Calu3 (cell line): ENCODE results near the gene CENPW. TPM values are rescaled to one million over a fixed set of nuclear protein-coding genes. Genes with fewer than 3 reads are reported as not detected.

Experiments
- BruUV-seq: library from RNA; stranded (reverse); fragments of 400-500 nt; replicated peaks from 2 replicates; lab custom pipeline; 2021; lab: Mats Ljungman, UMichigan
- CTCF ChIA-PET: fragments of 300-600 bp; sonication (Branson Sonifier 250); formaldehyde crosslinking; loops from one replicate; lab custom pipeline; 2022; ENCODE audit warnings: antibody characterized with exemption; lab: Charles Lee
- DNase-seq: peaks from one replicate; pipeline ENCODE4 v3.0.0; 2022
- H3K27ac Mint-ChIP-seq: one replicate; pipeline ENCODE4 v1.8.0; 2022; ENCODE audit warnings: mixed read lengths; ENCODE audit not compliant: unreplicated experiment
- H3K27me3 Mint-ChIP-seq: one replicate; pipeline ENCODE4 v1.8.0; 2022; ENCODE audit warnings: mixed read lengths; ENCODE audit not compliant: unreplicated experiment
- H3K36me3 Mint-ChIP-seq: one replicate; pipeline ENCODE4 v1.8.0; 2022; ENCODE audit warnings: mild to moderate bottlenecking, moderate library complexity, mixed read lengths; ENCODE audit not compliant: insufficient read depth, unreplicated experiment
- H3K4me1 Mint-ChIP-seq: one replicate; pipeline ENCODE4 v1.8.0; 2022; ENCODE audit warnings: mild to moderate bottlenecking, low read depth, mixed read lengths; ENCODE audit not compliant: unreplicated experiment
- H3K4me3 Mint-ChIP-seq: one replicate; pipeline ENCODE4 v1.8.0; 2022; ENCODE audit warnings: mild to moderate bottlenecking, low read depth, moderate library complexity, mixed read lengths; ENCODE audit not compliant: unreplicated experiment
- H3K9me3 Mint-ChIP-seq: one replicate; pipeline ENCODE4 v1.8.0; 2022; ENCODE audit warnings: low read depth, mixed read lengths; ENCODE audit not compliant: unreplicated experiment
- intact Hi-C: fragments of 100-400 bp; cut with micrococcal nuclease; formaldehyde crosslinking; loops from one replicate; pipeline ENCODE4 v1.10.0; 2022; ENCODE audit not compliant: unreplicated experiment
- total RNA-seq: library from RNA; stranded (reverse); gene quantifications from 2 replicates; pipeline ENCODE4 v1.2.3, GENCODE V29; 2022
- TF ChIP-seq, protein P1 (sequence below): fragments of 200-600 bp; IDR thresholded peaks from one replicate; pipeline ENCODE4 v1.8.0; 2022; ENCODE audit warnings: antibody characterized with exemption; ENCODE audit not compliant: unreplicated experiment

CENPW gene
- total RNA-seq, 1 experiment from 2014 or later, result 73.4 TPM

DNA sequence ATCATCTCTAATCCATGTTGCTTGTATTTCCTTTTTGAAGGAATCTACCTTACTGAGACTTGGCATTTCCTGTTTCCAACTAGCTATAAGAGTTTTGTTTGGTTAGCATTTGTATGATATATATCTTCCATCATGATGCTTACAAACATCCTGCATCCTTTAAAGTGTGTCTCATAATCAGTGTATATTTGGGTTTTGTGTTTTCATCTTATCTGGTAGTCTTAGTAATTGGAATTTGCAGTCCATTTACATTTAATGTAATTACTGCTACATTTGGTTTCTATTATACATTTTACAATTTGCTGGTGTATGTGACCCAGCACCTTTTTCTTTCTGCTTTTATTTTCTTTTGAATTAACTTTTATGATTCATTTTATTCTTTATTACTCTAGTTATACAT, 12.6 kb downstream of the CENPW start:
- no TSS peak for BruUV-seq
- DNase-seq, result no peak
- Mint-ChIP-seq H3K9me3 (no peaks in the 10 kb centered on the region), H3K36me3 (no peaks in the 10 kb centered on the region), H3K4me1 (no peaks in the 10 kb centered on the region), H3K4me3 (no peak overlapping the region), H3K27ac (no peak overlapping the region), H3K27me3 (no peaks in the 10 kb centered on the region)
- CTCF ChIA-PET, result no interaction called here
- intact Hi-C loops, result no loop called here
- TF ChIP-seq, protein P1, sequence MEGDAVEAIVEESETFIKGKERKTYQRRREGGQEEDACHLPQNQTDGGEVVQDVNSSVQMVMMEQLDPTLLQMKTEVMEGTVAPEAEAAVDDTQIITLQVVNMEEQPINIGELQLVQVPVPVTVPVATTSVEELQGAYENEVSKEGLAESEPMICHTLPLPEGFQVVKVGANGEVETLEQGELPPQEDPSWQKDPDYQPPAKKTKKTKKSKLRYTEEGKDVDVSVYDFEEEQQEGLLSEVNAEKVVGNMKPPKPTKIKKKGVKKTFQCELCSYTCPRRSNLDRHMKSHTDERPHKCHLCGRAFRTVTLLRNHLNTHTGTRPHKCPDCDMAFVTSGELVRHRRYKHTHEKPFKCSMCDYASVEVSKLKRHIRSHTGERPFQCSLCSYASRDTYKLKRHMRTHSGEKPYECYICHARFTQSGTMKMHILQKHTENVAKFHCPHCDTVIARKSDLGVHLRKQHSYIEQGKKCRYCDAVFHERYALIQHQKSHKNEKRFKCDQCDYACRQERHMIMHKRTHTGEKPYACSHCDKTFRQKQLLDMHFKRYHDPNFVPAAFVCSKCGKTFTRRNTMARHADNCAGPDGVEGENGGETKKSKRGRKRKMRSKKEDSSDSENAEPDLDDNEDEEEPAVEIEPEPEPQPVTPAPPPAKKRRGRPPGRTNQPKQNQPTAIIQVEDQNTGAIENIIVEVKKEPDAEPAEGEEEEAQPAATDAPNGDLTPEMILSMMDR, result no peak

DNA sequence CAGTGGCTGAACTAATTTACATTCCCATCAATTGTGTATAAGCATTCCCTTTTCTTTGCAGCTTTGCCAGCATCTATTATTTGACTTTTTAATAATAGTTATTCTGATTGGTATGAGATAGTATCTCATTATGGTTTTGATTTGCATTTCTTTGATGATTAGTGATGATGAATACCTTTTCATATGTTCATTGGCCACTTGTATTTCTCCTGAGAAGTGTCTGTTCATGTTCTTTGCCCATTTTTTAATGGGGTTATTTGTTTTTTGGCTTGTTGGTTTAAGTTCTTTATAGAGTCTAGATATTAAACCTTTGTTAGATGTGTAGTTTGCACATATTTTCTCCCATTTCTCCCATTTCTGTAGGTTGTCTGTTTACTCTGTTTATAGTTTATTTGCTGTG, 16.6 kb downstream of the CENPW start:
- DNase-seq, result no peak
- Mint-ChIP-seq H3K27me3 (no peaks in the 10 kb centered on the region), H3K9me3 (no peaks in the 10 kb centered on the region), H3K27ac (no peak overlapping the region), H3K4me3 (no peak overlapping the region), H3K36me3 (no peaks in the 10 kb centered on the region), H3K4me1 (no peaks in the 10 kb centered on the region)
- BruUV-seq, result no TSS peak
- CTCF ChIA-PET, result no interaction called here
- TF ChIP-seq, protein P1, result no peak
- intact Hi-C loops, result no loop called here

DNA sequence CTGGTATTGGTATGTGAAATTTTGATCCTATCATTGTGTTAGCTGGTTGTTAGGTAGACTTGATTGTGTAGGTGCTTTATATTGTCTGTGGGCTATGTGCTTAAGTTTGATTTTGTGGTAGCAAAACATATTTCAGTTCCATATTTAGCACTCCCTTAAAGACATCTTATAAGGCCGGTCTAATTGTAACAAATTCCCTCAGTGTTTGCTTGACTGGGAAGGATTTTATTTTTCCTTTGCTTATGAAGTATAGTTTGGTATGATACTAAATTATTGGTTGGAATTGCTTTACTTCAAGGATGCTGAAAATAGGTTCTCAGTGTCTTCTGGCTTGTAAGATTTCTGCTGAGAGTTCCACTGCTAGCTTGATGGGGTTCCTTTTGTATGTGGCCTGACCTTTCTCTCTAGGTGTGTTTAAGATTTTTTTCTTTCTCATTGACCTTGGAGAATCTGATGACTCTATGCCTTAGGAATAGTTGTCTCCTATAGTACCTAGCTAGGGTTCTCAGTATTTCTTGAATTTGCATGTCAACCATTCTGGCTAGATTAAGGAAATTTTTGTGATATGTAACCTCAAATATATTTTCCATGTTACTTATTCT, 20.1 kb downstream of the CENPW start:
- no peaks in the 10 kb centered on the region for H3K36me3 Mint-ChIP-seq
- no peaks in the 10 kb centered on the region for H3K9me3 Mint-ChIP-seq
- intact Hi-C loops, result loop anchor here (2.0 to 5.0 kb wide), 2 partner anchors 299 to 762 kb away; no protein-coding TSS in a partner anchor
- no peaks in the 10 kb centered on the region for H3K27me3 Mint-ChIP-seq
- CTCF ChIA-PET, result interaction anchor here (1.2 kb wide), 2 partner anchors 183 to 297 kb away, joined by 3 to 4 read pairs; no protein-coding TSS in a partner anchor
- TF ChIP-seq, protein P1, result no peak
- no peak overlapping the region for H3K27ac Mint-ChIP-seq
- no peak for DNase-seq
- no peaks in the 10 kb centered on the region for H3K4me1 Mint-ChIP-seq
- no TSS peak for BruUV-seq
- no peak overlapping the region for H3K4me3 Mint-ChIP-seq

DNA sequence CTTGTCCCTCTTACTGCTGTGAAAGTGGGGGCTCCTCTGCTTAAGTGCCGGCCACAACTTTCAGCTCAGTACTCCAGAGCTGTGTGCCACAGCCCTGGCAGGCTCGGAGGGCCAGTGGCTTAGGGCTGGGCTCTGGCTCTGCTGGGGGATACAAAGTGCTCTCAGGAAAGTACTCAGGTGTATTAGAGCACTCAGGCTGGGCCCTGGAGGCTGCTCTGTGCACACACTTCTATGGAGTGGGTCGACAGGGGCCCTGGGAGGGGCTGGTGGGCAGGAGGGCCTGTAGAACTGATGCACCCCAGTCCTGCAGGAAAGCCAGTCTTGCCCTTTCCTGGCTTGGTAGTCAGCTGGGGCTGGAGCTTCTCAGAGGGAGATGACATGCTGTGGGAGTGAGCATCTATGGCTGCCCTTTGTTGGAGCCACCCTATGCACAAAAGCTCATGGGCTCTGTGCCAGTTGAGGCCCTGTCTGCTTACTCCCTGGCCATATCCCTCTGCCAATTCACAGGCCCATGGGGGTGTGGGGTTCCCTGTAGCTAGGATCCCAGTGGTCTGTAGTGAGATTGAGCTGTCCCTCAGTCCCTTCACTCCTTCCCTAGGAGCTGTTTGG, 22.0 kb downstream of the CENPW start:
- intact Hi-C loops, result loop anchor here (2.0 to 5.0 kb wide), 2 partner anchors 297 to 760 kb away; no protein-coding TSS in a partner anchor
- no peak overlapping the region for H3K27ac Mint-ChIP-seq
- H3K4me1 Mint-ChIP-seq, result no peaks in the 10 kb centered on the region
- BruUV-seq, result no TSS peak
- no peaks in the 10 kb centered on the region for H3K9me3 Mint-ChIP-seq
- no peak overlapping the region for H3K4me3 Mint-ChIP-seq
- H3K27me3 Mint-ChIP-seq, result no peaks in the 10 kb centered on the region
- TF ChIP-seq, protein P1, result no peak
- no peak for DNase-seq
- CTCF ChIA-PET, result no interaction called here
- no peaks in the 10 kb centered on the region for H3K36me3 Mint-ChIP-seq
